ENCODE data around the gene TNPO3.

TNPO3 gene

DNA sequence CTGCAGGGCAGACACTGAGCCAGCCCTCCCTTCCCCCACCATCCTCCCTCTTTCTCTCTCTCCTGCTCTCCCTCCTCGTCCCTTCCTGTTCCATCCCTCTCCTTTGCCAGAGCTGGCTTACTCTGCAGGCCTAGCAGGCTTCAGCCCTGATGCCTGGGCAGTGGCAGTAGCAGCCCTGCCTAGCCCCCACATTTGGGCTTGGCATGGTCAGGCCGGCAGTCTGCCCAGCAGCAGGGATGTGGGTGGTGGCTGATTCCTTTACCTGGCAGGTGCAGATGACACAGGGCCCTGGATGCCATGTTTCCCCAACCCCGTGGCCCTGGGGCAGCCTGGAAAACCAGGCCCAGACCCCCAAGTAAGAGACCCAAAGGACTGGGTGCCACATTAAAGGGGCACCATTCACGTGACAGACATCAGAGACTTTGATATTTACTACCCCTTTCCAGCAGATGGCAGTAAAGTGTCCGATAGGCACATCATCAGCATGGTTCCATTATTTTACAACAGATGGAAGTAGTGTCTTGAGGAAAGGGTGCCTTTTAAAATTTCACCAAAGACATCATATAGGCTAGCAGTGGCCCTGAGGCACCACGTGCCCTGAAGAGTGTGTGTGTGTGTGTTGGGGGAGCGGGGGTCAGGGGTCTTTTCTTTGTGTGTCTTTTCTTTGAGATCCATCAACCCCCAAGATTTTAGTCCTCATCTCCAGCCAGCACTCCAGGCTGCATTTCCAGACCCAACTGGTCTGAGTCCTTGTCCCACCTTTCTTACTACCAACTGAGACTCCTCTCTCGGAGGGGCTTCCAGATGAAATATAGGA is 150.3 kb downstream of the TNPO3 start:
- DNase-seq: peak; percentile 72

Measured in CD4-positive, alpha-beta T cell treated with Interleukin-21 for 1 hour (primary cell).